ENCODE data around the gene FBXO30.

FBXO30 gene

DNA sequence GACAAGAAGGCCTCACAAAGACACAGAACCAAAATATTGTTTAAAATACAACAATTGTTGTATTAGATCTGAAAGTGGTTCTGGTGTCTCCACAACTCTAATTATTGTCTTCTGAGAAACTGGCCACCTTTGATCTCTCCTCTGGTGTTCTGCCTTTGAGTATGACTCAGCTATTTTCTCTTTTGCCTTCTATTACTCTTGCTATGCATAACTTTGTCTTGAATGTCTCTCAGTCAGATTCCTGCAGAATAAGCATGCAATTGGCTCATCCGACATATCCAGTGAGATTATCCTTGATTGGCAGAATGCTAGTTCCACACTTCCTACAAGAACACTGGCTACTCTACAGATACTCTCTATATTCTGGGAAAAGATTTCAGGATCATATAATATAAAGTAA, 65.0 kb downstream of the FBXO30 start:
- TF ChIP-seq, protein P1, sequence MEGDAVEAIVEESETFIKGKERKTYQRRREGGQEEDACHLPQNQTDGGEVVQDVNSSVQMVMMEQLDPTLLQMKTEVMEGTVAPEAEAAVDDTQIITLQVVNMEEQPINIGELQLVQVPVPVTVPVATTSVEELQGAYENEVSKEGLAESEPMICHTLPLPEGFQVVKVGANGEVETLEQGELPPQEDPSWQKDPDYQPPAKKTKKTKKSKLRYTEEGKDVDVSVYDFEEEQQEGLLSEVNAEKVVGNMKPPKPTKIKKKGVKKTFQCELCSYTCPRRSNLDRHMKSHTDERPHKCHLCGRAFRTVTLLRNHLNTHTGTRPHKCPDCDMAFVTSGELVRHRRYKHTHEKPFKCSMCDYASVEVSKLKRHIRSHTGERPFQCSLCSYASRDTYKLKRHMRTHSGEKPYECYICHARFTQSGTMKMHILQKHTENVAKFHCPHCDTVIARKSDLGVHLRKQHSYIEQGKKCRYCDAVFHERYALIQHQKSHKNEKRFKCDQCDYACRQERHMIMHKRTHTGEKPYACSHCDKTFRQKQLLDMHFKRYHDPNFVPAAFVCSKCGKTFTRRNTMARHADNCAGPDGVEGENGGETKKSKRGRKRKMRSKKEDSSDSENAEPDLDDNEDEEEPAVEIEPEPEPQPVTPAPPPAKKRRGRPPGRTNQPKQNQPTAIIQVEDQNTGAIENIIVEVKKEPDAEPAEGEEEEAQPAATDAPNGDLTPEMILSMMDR (IDR thresholded peaks at IDR 0.05; ENCODE audit: insufficient read depth, low read length, poor library complexity, severe bottlenecking), result no peak
- no peak for TF ChIP-seq EZH2phosphoT487 (conservative IDR thresholded peaks at IDR 0.05; ENCODE audit: low read length)
- Histone ChIP-seq H3K4me2 (ENCODE audit: low read depth, low read length, poor library complexity, severe bottlenecking) (no peak overlapping the region), H3F3A (ENCODE audit: insufficient read depth) (no peaks in the 10 kb centered on the region), H3K9ac (ENCODE audit: low read length) (no peak overlapping the region), H3K36me3 (ENCODE audit: low read length) (no peaks in the 10 kb centered on the region), H3K9me3 (ENCODE audit: insufficient read depth, low read length) (no peaks in the 10 kb centered on the region), H3K27ac (ENCODE audit: low read depth, low read length) (no peak overlapping the region), H3K27me3 (ENCODE audit: low read length) (no peaks in the 10 kb centered on the region), H3K9me2 (replicated peaks; ENCODE audit: insufficient read depth, low read length) (0 out of 2 replicates have a peak, but pooled peaks cover 4% of the 10 kb centered on the region), H3K4me3 (ENCODE audit: insufficient read depth, low read length, poor library complexity, severe bottlenecking) (no peak overlapping the region), H3K79me2 (ENCODE audit: insufficient read depth, low read length) (no peaks in the 10 kb centered on the region), H2AFZ (ENCODE audit: low read depth, low read length, severe bottlenecking) (no peak overlapping the region), H4K20me1 (ENCODE audit: low read depth, low read length) (no peaks in the 10 kb centered on the region)

DNA sequence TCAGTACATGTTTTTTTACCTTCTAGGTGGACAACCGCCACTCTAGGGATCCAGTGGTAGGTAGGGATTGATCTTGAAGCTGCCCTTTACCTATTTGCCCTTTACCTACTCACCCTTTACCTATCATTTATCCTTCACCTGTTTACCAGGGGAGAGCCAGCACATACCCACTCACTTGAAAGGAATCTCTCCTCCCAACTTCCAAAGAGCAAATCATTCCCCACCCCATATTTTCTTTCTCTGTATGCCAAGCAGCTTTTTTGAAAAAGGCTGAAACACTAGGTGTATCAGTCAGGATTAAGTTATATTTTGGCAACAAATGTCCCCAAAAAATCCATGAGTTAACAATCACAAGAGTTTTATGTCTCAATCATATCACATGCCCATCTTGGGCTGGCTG, 68.7 kb downstream of the FBXO30 start:
- Histone ChIP-seq H3K4me2 (ENCODE audit: low read depth, low read length, poor library complexity, severe bottlenecking) (no peak overlapping the region), H3K27me3 (ENCODE audit: low read length) (no peaks in the 10 kb centered on the region), H4K20me1 (ENCODE audit: low read depth, low read length) (no peaks in the 10 kb centered on the region), H3K9me2 (replicated peaks; ENCODE audit: insufficient read depth, low read length) (0 out of 2 replicates have a peak, but pooled peaks cover 4% of the 10 kb centered on the region), H3K36me3 (ENCODE audit: low read length) (no peaks in the 10 kb centered on the region), H3F3A (ENCODE audit: insufficient read depth) (no peaks in the 10 kb centered on the region), H3K4me3 (ENCODE audit: insufficient read depth, low read length, poor library complexity, severe bottlenecking) (no peak overlapping the region), H2AFZ (ENCODE audit: low read depth, low read length, severe bottlenecking) (no peak overlapping the region), H3K79me2 (ENCODE audit: insufficient read depth, low read length) (no peaks in the 10 kb centered on the region), H3K9ac (ENCODE audit: low read length) (no peak overlapping the region), H3K9me3 (ENCODE audit: insufficient read depth, low read length) (no peaks in the 10 kb centered on the region), H3K27ac (ENCODE audit: low read depth, low read length) (no peak overlapping the region)
- no peak for TF ChIP-seq EZH2phosphoT487 (conservative IDR thresholded peaks at IDR 0.05; ENCODE audit: low read length)
- TF ChIP-seq, protein P1 (IDR thresholded peaks at IDR 0.05; ENCODE audit: insufficient read depth, low read length, poor library complexity, severe bottlenecking), result no peak

DNA sequence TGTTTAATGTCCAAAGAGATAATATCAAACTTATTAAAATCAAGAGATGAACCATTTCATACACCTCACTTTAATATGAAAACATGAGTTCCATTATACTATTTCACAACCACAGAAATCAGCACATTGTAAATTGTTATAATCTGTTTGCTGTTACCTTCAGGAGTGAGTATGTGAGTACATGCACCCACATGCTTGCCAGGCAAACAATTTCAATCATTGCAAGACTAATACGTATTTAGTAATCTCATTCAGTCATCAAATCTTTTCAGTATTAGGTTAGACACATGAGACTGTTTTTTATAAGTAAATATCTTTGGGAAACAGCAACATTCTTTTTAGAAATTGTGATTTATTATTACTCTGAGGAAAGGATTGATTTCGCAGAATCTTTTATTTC, 70.0 kb downstream of the FBXO30 start:
- TF ChIP-seq EZH2phosphoT487 (conservative IDR thresholded peaks at IDR 0.05; ENCODE audit: low read length), result no peak
- Histone ChIP-seq H3K79me2 (ENCODE audit: insufficient read depth, low read length) (no peaks in the 10 kb centered on the region), H3F3A (ENCODE audit: insufficient read depth) (no peaks in the 10 kb centered on the region), H3K27me3 (ENCODE audit: low read length) (no peaks in the 10 kb centered on the region), H3K4me3 (ENCODE audit: insufficient read depth, low read length, poor library complexity, severe bottlenecking) (no peak overlapping the region), H3K4me2 (ENCODE audit: low read depth, low read length, poor library complexity, severe bottlenecking) (no peak overlapping the region), H4K20me1 (ENCODE audit: low read depth, low read length) (no peaks in the 10 kb centered on the region), H3K27ac (ENCODE audit: low read depth, low read length) (no peak overlapping the region), H3K9me2 (replicated peaks; ENCODE audit: insufficient read depth, low read length) (0 out of 2 replicates have a peak, but pooled peaks cover 4% of the 10 kb centered on the region), H3K9ac (ENCODE audit: low read length) (no peak overlapping the region), H3K36me3 (ENCODE audit: low read length) (no peaks in the 10 kb centered on the region), H2AFZ (ENCODE audit: low read depth, low read length, severe bottlenecking) (no peak overlapping the region), H3K9me3 (ENCODE audit: insufficient read depth, low read length) (no peaks in the 10 kb centered on the region)
